ENCODE results near the gene NGB.

NGB gene

DNA sequence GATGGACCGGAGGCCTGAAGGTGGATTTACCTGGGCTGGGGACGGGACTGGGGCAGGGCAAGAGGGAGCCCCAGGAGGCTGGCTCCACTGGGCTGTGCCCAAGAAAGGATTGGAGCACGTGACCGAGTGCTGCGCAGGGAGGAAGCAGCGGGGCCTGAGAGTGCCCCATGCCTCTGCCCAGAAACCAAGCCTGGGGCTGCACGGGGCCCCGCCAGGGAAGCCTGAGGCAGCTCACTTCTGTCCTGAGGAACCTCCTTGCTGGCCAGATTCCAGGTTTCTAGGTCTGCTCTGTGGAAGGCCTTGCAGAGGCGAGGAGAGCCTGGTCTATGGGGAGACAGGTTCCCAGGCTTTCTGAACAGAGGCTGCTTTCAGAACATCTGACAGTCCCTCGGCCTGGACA is 10.4 kb downstream of the NGB start:
- no peak for DNase-seq

GRCh38 chr14:77260199-77260598 is 10.8 kb downstream of the NGB start:
- DNase-seq: no peak

DNA sequence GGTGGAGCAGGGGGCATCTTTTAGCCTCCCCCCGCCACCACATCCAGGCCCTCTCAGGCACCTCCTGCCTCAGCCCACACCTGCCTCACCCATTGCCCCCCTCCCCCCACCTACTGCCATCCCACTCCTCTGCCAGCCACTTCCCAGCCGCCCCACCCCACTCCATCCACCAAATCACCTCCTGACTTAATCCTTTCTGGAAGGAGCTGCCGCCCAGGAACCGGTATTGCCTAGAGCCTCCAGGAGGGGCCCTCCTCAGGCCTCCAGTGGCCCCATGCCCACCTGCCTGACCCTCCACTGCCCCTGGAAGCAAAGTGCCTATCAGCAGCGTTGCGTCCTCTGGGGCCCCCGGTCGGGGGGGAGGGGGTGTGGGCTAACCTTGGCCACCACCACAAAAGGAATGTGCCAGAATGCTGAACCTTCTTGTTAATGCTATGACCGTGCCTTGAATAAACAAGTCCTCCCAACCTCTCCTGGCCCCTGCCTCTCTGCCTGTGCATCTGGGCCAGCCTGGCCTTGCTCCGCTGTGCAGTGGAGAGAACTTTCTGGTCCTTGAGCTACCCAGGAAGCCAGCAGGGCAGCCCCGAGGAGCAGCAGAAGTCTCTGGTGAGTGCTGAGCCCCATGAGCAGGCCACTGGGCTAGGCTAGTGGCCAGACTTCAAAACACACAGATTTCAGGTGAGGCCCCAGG is 11.8 kb downstream of the NGB start:
- no peak for DNase-seq

- no peak for DNase-seq
Measured at GRCh38 chr14:77258566-77258965, 12.4 kb downstream of the NGB start.

- DNase-seq: no peak
Measured at GRCh38 chr14:77257700-77258099, 13.3 kb downstream of the NGB start.

DNA sequence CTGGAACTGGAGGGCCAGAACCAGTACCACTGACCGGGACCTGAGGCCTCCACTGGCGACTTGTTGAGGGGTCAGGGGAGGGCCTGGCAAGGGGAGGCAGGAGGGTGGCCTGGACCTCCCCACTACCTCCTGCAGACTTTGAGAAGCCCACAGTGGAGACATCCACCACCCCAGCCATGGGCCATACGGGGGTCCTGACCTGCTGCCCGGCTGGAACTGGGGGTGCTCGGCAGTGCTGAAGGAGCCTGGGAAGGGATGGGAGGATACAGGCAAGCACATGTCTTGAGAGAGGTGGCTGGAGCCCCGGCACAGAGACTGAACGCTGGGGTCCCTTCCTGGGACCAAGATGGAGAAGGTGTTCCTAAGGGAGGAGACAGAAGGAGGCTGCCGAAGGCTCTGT is 14.3 kb downstream of the NGB start:
- no peak for DNase-seq

DNA sequence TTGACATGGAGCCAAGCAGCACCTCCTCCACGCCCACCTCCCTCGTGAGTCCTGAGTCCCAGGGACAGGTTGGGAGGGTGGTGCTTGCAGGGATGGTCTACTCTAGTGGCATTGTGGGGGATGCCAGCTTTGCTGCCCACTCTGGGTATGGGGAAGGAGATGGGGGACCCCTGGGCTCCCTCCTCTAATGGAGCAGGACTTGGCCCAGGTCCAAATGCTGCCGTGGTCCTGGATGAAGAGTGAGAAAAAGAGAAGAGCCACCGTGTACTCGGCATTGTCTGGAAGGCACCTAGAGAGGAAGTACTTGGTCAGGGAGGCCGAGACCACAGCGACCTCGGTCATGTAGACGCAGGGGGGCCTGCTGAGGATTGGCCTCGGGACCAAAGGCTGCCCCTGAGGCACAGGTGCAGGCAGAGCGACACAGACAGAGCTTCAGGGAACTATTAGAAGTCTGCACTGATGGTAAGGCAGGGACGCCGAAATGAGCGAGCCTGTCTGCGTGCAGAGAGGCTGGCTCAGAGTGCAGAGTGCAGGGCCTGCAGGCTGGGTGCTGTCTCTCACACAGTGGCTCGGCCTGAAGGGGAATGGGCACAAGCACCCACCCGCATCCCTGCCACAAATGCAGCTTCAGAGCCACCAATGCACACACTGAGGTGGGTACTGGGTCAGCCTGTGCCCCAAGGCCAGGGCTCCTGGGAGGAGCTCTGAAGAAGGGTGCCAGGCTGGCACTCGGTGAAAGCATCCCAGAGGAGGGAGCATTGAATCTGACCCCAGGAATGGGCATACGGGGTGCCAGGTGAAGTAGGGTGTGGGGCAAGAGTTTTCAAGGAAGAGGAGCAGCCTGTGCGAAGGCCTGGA is 17.4 kb downstream of the NGB start:
- no peak for DNase-seq

DNA sequence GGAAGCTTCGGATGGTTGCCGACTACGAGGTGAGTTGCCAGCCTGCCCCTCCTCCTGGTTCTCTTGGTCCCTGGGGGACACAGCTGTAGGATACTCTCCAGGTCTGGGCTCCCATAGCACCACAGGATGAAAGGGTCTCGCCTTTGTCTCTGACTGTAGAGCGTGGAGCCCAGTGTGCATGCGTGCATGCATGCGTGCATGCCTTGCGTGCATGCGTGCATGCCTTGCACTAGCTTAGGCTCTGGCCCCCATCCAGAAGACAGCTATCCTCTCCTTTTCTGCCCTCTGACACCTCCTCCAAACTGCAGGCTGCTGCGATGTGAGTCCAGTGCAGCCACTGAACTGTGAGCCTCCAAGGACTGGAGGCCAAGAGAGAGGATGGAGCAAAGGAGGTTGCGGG is 19.1 kb downstream of the NGB start:
- no peak for DNase-seq

DNA sequence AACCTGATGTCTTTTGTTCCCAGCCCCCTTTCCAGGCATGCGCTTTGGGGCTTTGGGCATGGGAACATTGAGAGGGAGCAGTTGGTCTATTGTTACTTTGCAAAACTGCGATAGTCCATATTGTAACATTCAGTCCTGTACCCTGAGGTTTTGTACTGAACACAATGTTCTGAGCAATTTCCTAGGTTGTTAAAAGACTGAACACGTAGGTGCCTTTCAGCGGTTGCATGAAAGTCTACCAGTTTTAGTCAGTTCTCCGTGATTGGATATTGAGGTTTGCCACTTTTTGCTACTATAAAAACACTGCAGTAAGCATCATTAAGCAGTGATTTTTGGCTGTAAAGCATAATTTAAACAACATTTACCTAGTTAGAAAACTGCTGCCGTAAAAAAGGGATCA is 20.1 kb downstream of the NGB start:
- DNase-seq: no peak

GRCh38 chr14:77249286-77249685 is 21.7 kb downstream of the NGB start:
- no peak for DNase-seq

DNA sequence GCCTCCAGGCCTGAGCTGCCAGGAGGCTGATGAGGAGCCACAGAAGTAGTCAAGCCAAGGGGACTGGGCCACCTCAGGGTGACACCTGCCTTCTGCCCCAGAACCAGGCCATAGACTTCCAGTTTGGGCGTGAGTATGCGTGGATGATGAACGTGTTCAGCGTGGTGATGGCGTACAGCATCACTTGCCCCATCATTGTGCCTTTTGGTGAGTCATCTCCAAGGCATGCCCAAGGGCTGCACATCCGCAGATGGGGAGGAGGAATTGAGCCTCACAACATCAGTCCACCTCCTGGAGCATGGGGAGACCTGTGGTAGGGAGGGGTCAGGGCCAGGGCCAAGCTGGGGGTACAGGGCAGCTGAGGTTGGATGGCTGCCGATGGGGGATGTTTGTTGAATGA is 22.3 kb downstream of the NGB start:
- DNase-seq: no peak

- DNase-seq: no peak
Measured at GRCh38 chr14:77246784-77247183, 24.2 kb downstream of the NGB start.

DNA sequence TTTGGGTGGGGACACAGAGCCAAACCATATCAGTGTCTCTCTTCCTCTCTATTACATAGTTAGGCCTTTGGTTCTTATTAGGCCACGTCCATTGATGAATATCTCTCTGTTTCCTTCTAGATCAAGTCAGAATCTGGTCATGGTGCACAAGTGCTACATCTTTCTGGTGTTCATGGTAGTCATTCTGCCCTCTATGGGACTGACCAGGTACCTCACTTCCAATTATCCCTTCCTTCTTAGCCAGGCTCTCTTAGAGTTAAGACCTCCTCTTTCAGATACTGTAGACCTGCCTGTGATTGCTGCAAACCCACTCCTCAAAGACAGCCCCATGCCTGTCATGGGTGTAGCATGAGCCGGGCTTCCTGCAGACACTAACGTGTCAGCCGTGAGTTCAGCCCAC is 25.2 kb downstream of the NGB start:
- DNase-seq: no peak

GRCh38 chr14:77243853-77244252 is 27.2 kb downstream of the NGB start:
- DNase-seq: no peak

- no peak for DNase-seq
Measured at GRCh38 chr14:77242752-77243151, 28.3 kb downstream of the NGB start.

DNA sequence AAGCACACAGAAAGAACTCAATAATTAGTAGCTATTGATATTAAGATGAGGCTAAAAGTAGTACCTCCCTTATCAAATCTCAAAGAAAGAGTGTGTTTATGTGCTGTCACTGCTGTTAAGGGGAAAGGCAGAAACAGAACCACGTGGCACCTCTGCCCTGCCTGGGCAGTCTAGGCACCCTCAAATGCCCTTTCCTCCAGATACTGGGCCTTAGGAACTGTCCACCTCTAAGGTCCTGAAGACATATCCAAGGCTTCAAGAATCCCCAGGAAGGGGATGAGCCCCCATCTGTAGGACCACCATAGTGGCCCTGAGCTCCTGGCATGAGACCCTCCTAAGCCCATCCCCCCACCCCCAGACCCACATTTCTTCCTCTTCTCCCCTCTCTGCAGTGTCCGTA is 29.1 kb downstream of the NGB start:
- no peak for DNase-seq

DNA sequence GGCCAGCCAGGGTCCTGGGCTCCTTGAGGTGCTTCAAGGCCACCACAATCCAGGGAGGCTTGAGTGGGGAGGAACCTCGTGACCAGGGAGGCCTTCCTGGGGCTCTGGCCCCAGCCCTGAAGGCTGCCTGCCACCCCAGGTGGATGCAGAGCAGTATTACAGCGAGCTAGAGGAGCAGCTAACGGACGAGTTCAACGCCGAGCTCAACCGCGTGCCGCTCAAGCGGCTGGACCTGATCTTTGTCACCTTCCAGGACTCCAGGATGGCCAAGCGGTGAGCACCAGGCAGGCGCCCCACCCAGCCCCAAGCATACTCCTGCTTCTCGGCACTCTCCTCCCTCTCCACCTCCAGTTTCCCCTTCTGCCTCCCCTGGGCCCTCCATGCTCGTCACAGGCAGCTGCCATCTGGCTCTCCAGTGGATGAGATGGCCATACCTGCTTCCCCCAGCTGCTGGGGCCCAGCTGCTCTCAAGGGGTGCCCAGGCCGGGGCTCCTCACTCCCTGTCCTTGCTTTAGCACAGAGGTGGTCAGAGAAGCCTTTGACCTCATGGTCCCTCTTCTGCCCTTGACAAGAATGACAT is 30.6 kb downstream of the NGB start:
- DNase-seq: no peak

DNA sequence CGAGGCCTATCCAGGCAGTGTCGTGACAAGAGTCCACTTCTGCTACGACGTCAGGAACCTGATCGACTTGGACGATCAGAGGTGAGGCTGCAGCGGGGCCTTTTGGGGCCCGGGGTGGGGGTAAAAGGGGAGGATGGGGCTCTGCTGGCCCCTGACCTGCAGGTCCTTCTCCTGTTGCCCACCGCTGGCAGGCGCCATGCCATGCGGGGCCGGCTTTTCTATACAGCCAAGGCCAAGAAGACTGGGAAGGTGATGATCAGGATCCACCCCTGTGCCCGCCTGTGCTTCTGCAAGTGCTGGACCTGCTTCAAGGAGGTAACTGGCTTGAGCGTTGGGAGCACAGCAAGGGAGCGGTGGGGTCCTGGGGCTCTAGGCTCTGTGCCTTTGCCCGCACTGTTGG is 31.6 kb downstream of the NGB start:
- no peak for DNase-seq

DNA sequence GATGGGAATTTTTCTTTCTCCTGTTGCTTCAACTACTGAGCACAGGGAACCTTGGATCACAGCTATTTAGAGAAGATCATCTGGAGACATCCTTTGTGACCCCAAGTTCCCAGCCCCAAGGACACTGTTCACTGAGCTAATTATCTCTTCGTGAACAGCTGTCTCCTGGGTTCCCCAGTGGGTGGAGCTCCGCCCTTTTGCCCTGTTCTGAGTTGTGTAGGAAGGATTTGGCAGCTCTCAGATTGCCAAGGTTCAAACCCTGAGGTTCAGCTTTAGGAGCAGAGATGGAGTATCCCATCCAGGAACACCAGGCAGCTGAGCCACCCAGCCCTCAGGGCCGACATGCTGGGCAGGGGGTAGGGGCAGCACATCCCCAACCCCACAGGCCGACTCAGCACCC is 32.0 kb downstream of the NGB start:
- no peak for DNase-seq

DNA sequence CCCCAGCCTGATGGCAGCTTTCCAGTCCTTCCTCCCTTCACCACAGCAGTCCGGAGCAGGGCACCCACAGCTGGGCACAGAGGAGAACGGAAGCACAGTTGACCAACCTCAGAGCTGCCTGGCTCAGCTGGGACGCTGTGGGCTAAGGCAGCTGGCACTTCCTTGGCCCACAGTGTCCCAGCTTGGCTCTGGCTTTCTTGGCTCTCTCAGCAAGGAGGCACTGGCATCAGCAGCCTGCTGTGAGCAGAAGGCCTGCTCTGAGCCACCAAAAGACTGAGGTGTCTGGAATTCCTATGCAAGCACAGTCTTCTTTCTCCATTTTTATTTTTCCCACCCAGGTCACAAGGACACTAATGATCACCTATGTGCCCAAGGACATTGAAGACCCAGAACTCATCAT is 32.6 kb downstream of the NGB start:
- DNase-seq: no peak

DNA sequence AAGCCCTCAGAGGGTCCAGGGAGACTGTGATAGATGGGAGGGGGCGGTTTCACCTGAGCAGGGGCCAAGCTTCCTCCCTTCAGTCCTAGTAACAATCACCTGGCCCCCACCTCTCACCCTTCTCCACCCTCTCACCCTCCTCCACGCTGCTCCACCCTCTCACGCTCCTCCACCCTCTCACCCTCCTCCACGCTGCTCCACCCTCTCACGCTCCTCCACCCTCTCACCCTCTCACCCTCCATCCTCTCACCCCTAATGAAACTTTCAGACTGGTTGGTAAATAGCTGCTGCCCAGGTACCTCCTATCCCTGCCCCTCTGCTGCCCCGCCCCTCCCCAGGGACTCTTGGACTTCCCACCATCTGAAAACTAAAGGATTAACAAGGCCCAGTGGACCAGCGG is 34.2 kb downstream of the NGB start:
- no peak for DNase-seq

DNA sequence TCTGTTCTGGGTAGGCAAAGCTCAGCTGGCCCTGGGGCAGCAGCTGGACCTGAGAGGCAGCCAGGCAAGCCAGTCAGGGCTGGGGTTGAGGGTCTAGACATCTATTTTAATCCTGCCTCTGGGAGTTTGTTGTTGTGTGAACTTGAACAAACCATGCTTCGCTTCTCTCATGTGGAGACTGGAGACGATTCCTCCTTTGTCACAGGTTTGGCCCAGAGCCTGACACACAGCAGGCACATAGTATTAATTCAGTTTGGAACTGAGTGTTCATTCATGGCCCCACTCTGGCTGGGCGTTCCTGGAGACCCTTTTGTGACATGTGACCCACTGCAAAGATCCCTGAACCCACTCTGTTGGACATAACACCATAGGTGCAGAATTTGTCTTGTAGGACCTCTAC is 39.3 kb downstream of the NGB start:
- DNase-seq: no peak

GRCh38 chr14:77230914-77231313 is 40.1 kb downstream of the NGB start:
- no peak for DNase-seq

DNA sequence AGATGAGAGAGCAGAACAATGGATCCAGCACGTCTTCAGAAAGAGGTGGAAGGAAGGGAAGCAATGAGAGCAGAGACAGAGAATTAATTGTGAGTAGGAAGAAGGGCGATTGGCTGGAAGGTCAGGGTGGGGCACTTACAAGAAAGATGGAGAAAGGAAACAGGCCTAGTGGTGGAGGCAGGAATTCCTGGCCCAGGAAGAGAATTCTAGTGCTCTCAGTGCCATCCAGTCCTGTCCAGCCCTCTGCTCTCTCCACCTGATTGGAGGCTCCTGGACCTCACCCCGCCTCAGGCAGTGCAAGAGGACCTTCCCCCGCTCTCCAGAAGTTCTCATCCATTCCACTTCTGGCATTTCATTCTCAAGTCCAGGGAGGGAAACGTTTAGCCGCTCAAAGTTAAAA is 43.0 kb downstream of the NGB start:
- DNase-seq: no peak
